Endothelial cell of umbilical vein (primary cell): ENCODE measurements around the gene FMNL2. TPM values are rescaled to one million over a fixed set of nuclear protein-coding genes. Genes with fewer than 3 reads are reported as not detected.

ENCODE experiments used
- BruUV-seq: library from RNA; stranded (reverse); fragments of 400-500 nt; replicated peaks from 2 replicates; lab custom pipeline; 2021; lab: Mats Ljungman, UMichigan
- CTCF ChIA-PET: fragments of 300-600, 350-600 bp; sonication (Branson Sonifier 250); formaldehyde crosslinking; loops from one replicate; lab custom pipeline; 2021; ENCODE audit warnings: antibody characterized with exemption, inconsistent platforms; lab: Charles Lee
- POLR2A ChIA-PET: fragments of 300-600, 350-600 bp; sonication (Branson Sonifier 250); formaldehyde crosslinking; loops from one replicate; lab custom pipeline; 2021; ENCODE audit warnings: antibody characterized with exemption, inconsistent platforms; lab: Charles Lee
- DNase-seq: peaks from one replicate; pipeline ENCODE4 v3.0.0-alpha.2; 2011; ENCODE audit warnings: low read depth, low spot score
- FAIRE-seq: peaks from 2 replicates; lab custom pipeline; 2011; peaks lifted over from hg19 to GRCh38; lab: Jason Lieb, UNC
- H2AFZ ChIP-seq: 2 replicates; pipeline ENCODE4 v1.6.0; 2012; ENCODE audit warnings: low read depth, low read length, control low read depth, inconsistent platforms
- H3K27ac ChIP-seq: 2 replicates; pipeline ENCODE4 v1.5.1; 2011; ENCODE audit warnings: low read depth, mild to moderate bottlenecking, control low read depth, low read length, moderate library complexity; ENCODE audit not compliant: insufficient read depth
- H3K27me3 ChIP-seq, 2 experiments: 2 replicates each; pipeline versions ENCODE4 v1.6.0 to v1.6.1; 2011; ENCODE audit warnings: low read length in 2 of 2, mixed read lengths in 1 of 2; ENCODE audit not compliant: control insufficient read depth in 2 of 2, insufficient read depth in 2 of 2
- H3K36me3 ChIP-seq, 2 experiments: 2 replicates in 1 of 2; 3 replicates in 1 of 2; pipeline ENCODE4 v1.5.1; 2011; ENCODE audit warnings: low read length in 2 of 2, mild to moderate bottlenecking in 1 of 2, moderate library complexity in 1 of 2; ENCODE audit not compliant: control insufficient read depth in 2 of 2, insufficient read depth in 2 of 2; ENCODE audit errors: extremely low read depth in 1 of 2
- H3K4me1 ChIP-seq: 3 replicates; pipeline ENCODE4 v1.5.1; 2011; ENCODE audit warnings: mild to moderate bottlenecking, low read length; ENCODE audit not compliant: control insufficient read depth, insufficient read depth; ENCODE audit errors: extremely low read depth
- H3K4me2 ChIP-seq: 2 replicates; pipeline ENCODE4 v1.6.1; 2011; ENCODE audit warnings: low read length, control low read depth, mixed read lengths; ENCODE audit not compliant: insufficient read depth
- H3K4me3 ChIP-seq, 3 experiments: fragments of 200-600 bp in 1 of 3; sonication (generic), shearing (Covaris generic) in 1 of 3; replicated peaks in 1 of 3; 2 replicates each; pipeline ENCODE4 v1.5.1; 2011 to 2016; ENCODE audit warnings: control low read depth in 3 of 3, low read length in 3 of 3, mild to moderate bottlenecking in 2 of 3, inconsistent platforms in 1 of 3, low read depth in 1 of 3, moderate library complexity in 1 of 3; ENCODE audit not compliant: insufficient read depth in 1 of 3
- H3K79me2 ChIP-seq: 2 replicates; pipeline ENCODE4 v1.6.0; 2012; ENCODE audit warnings: low read length, inconsistent platforms; ENCODE audit not compliant: control insufficient read depth, insufficient read depth
- H3K9ac ChIP-seq: replicated peaks from 2 replicates; pipeline ENCODE3; 2011; ENCODE audit warnings: low read length, control low read depth; ENCODE audit not compliant: insufficient read depth; ENCODE audit errors: extremely low read depth
- H3K9me1 ChIP-seq: replicated peaks from 3 replicates; pipeline ENCODE4 v1.6.0; 2011; ENCODE audit warnings: mild to moderate bottlenecking, low read length; ENCODE audit not compliant: control insufficient read depth, insufficient read depth; ENCODE audit errors: extremely low read depth
- H3K9me3 ChIP-seq: replicated peaks from 2 replicates; pipeline ENCODE4 v1.5.1; 2012; ENCODE audit warnings: low read length, inconsistent platforms; ENCODE audit not compliant: control insufficient read depth, insufficient read depth
- H4K20me1 ChIP-seq: replicated peaks from 2 replicates; pipeline ENCODE3; 2011; ENCODE audit warnings: mild to moderate bottlenecking, low read length; ENCODE audit not compliant: control insufficient read depth, insufficient read depth; ENCODE audit errors: extremely low read depth
- CTCF ChIP-seq, 2 donors: IDR thresholded peaks; 1 replicate in 1 of 2; 2 replicates in 1 of 2; pipeline ENCODE4 v1.5.1; 2011; ENCODE audit warnings: low read length in 2 of 2, mild to moderate bottlenecking in 2 of 2, moderate library complexity in 2 of 2, control low read depth in 1 of 2, inconsistent platforms in 1 of 2, low read depth in 1 of 2; ENCODE audit not compliant: insufficient read depth in 1 of 2; ENCODE audit errors: extremely low read depth in 1 of 2
- EZH2 ChIP-seq: IDR thresholded peaks from 2 replicates; pipeline ENCODE4 v1.6.1; 2012; ENCODE audit warnings: borderline replicate concordance, low read depth, mild to moderate bottlenecking, moderate library complexity, low read length, inconsistent platforms; ENCODE audit not compliant: severe bottlenecking
- FOS ChIP-seq: IDR thresholded peaks from 2 replicates; pipeline ENCODE4 v1.6.1; 2011; ENCODE audit warnings: mild to moderate bottlenecking, low read length, moderate library complexity, borderline replicate concordance; ENCODE audit not compliant: insufficient read depth
- GATA2 ChIP-seq: IDR thresholded peaks from 2 replicates; pipeline ENCODE4 v1.7.0; 2011; ENCODE audit warnings: low read depth, mild to moderate bottlenecking, moderate library complexity, mixed read lengths, low read length; ENCODE audit not compliant: insufficient read length, insufficient read depth
- JUN ChIP-seq: IDR thresholded peaks from 2 replicates; pipeline ENCODE4 v1.6.1; 2011; ENCODE audit warnings: borderline replicate concordance, low read depth; ENCODE audit not compliant: insufficient read length, insufficient read depth
- MYC ChIP-seq: IDR thresholded peaks from one replicate; pipeline ENCODE4 v1.6.1; 2011; ENCODE audit warnings: mild to moderate bottlenecking, low read depth, low read length
- POLR2A ChIP-seq: IDR thresholded peaks from 2 replicates; pipeline ENCODE4 v1.6.1; 2012; ENCODE audit warnings: low read depth, mild to moderate bottlenecking, control low read depth, low read length
- POLR2AphosphoS5 ChIP-seq: IDR thresholded peaks from 2 replicates; pipeline ENCODE4 v1.6.1; 2012; ENCODE audit warnings: low read depth, mild to moderate bottlenecking, control low read depth, low read length, moderate library complexity; ENCODE audit not compliant: insufficient read depth
- dilution Hi-C: fragments of 300-500 bp; cut with MboI; formaldehyde crosslinking; loops from one replicate; pipeline ENCODE4 v1.15.0; 2019; ENCODE audit warnings: low sequenced_read_pairs; ENCODE audit not compliant: extremely low pct_ligation_motif_present
- intact Hi-C: fragments of 100-400 bp; cut with micrococcal nuclease; formaldehyde crosslinking; loops from one replicate; pipeline ENCODE4 v1.10.0; 2022
- polyA plus RNA-seq, 4 experiments: library from polyadenylated mRNA; depleted of rRNA in 3 of 4; stranded (reverse) in 3 of 4; unstranded in 1 of 4; fragments of >200 nt; gene quantifications; 2 replicates each; pipeline versions ENCODE4 v1.2.1 to v1.2.3, GENCODE V29; 2011 to 2012; ENCODE audit warnings: missing spikeins in 1 of 4
- total RNA-seq: library from RNA; stranded (reverse); gene quantifications from 2 replicates; pipeline ENCODE4 v1.2.3, GENCODE V29; 2021
- TF ChIP-seq, protein P1 (sequence below): IDR thresholded peaks from 2 replicates; pipeline ENCODE4 v1.6.1; 2011; ENCODE audit not compliant: insufficient read depth, insufficient read length

FMNL2 gene
- total and polyA plus RNA-seq, 2 donors (not counting 3 experiments of a cell fraction or from before 2014, with no cell fraction given): 8.3 to 28.0 TPM

DNA sequence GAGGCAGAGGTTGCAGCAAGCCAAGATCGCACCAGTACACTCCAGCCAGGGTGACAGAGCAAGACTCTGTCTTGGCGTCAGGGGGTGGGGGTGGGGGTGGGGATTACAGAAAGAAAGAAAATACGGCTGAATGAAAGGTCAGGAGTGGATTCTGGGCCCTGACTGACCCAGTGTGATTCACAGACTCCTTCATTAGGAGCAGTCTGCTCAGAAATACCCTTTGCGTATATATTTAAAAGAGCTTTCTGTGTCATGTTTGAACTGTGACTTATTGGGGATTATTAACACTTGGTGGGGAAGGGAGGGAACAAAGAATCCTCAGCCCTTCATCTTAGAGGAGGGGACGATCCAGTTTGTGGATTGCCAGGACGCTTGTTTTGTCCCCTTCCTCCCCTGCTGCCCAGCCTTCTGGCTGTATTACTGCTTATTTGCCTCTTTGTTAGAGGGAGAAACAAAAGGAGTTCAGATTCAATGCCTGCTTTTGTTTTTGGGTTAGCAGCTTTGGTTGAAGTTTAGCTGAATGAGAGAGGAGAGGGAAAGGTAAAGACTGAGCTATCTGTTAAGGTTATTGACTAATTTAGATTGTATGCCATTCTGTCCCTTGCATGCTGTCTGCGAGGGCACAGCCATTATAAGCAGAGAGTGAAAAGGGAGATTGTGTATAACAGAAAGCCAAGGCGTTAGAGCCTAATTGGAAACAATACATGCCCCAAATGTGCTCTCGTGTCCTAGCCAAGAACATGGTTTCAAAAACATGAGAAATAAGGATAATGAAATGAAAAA is 118.3 kb downstream of the FMNL2 start:
- CTCF ChIA-PET: interaction anchor here (1.9 to 3.3 kb wide), 2 partner anchors 15 to 54 kb away, joined by 4 to 12 read pairs; no protein-coding TSS in a partner anchor
- Histone ChIP-seq H2AFZ (no peak overlapping the region), H3K4me3 (no peak overlapping the region), H4K20me1 (no peaks in the 10 kb centered on the region), H3K9ac (no peak overlapping the region), H3K4me1 (no peaks in the 10 kb centered on the region), H3K9me3 (no peaks in the 10 kb centered on the region), H3K36me3 (no peaks in the 10 kb centered on the region), H3K27ac (no peak overlapping the region), H3K27me3 (no peaks in the 10 kb centered on the region), H3K9me1 (no peaks in the 10 kb centered on the region), H3K79me2 (peaks cover 11% of the 10 kb centered on the region), H3K4me2 (no peak overlapping the region)
- intact Hi-C loops (no loop called here), dilution Hi-C loops (no loop called here)
- no peak for TF ChIP-seq POLR2AphosphoS5
- no peak for TF ChIP-seq CTCF (IDR thresholded peaks at IDR 0.05; ENCODE audit: extremely low read depth in 1 of 2, insufficient read depth in 1 of 2, low read depth in 1 of 2, low read length in 2 of 2)
- no peak for TF ChIP-seq FOS
- TF ChIP-seq EZH2: no peak
- TF ChIP-seq GATA2: no peak
- no peak for TF ChIP-seq POLR2A
- TF ChIP-seq, protein P1, sequence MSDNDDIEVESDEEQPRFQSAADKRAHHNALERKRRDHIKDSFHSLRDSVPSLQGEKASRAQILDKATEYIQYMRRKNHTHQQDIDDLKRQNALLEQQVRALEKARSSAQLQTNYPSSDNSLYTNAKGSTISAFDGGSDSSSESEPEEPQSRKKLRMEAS: no peak
- no peak for TF ChIP-seq MYC
- TF ChIP-seq JUN: no peak
- FAIRE-seq (no peak), DNase-seq (no peak)
- POLR2A ChIA-PET: no interaction called here
- BruUV-seq: no TSS peak
